GM19467 (cell line): Measurements from ENCODE around the gene ACER3.
"Not testable (repeated sequence)": the region's sequence is repeated elsewhere in the genome, so short reads cannot be mapped to it uniquely, and the experiment has no call there.

Experiments used
- ATAC-seq: cut with Tn5 transposase; IDR thresholded peaks from one replicate; pipeline ENCODE4 v1.9.1; 2021; ENCODE audit warnings: mild to moderate bottlenecking, moderate library complexity; ENCODE audit not compliant: unreplicated experiment

The ACER3 gene

GRCh38 chr11:76860539-76861475, at the start of gene ACER3:
Gene ACER3, plus strand, starts transcription at chr11:76860918. Its CDS starts 59 bp downstream, at chr11:76860977.
- peak; percentile 96 for ATAC-seq

GRCh38 chr11:76811259-76811658, 49.5 kb upstream of the ACER3 start:
- no peak for ATAC-seq

GRCh38 chr11:76814414-76814813, 46.3 kb upstream of the ACER3 start:
- no peak for ATAC-seq

- ATAC-seq = not testable (repeated sequence)
Measured at GRCh38 chr11:76815678-76816077, 45.0 kb upstream of the ACER3 start.

DNA sequence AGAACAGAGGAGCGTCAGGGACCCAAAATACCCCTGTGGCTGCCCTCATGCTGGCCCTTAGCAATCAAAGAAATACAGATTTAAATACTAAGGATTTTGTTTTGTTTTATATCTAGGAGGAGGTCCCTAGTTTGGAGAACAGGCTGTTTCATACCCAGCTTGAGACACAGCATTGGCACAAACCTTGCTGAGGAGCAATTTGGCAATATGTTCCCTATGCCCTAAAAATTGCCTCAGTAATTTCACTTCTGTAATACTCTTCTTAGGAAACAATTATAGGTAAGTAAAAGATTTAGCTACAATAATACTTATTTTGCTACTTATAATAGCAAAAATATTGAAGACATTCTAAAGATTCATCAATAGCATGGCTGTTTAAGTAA, 40.5 kb upstream of the ACER3 start:
- no peak for ATAC-seq

DNA sequence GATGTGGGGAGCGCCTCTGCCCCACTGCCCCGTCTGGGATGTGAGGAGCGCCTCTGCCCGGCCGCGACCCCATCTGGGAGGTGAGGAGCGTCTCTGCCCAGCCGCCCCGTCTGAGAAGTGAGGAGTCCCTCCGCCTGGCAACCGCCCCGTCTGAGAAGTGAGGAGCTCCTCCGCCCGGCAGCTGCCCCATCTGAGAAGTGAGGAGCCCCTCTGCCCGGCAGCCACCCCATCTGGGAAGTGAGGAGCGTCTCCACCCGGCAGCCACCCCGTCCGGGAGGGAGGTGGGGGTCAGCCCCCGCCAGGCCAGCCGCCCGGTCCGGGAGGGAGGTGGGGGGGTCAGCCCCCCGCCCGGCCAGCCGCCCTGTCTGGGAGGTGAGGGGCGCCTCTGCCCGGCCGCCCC, 39.3 kb upstream of the ACER3 start:
- ATAC-seq = not testable (repeated sequence)

GRCh38 chr11:76822406-76822805, 38.3 kb upstream of the ACER3 start:
- ATAC-seq = no peak

DNA sequence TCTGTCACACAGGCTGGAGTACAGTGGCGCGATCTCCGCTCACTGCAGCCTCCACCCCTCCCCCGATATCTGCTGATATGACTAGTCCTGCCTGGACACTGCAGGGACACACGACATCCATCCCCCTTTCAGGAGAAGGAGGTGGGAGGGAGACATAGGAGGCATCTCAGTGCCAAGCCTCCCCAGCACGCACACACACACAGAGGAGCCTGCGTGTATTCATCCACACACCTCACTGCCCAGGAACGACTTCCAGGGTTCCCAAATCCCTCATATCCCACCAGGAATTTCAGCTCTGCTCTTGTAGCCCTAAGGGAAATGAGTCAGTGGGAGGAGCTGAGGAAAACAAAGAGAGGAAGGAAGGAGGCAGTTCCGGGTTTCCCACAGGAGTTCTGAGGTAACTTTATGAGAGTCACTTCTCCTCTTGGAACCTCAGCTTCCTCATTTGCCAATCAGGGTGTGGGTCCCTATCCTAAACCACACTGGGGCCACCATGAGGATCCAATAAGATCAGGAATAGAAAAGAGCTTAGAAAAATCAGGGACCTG, 37.2 kb upstream of the ACER3 start:
- ATAC-seq = no peak

GRCh38 chr11:76824083-76824939, 36.4 kb upstream of the ACER3 start:
- no peak for ATAC-seq

DNA sequence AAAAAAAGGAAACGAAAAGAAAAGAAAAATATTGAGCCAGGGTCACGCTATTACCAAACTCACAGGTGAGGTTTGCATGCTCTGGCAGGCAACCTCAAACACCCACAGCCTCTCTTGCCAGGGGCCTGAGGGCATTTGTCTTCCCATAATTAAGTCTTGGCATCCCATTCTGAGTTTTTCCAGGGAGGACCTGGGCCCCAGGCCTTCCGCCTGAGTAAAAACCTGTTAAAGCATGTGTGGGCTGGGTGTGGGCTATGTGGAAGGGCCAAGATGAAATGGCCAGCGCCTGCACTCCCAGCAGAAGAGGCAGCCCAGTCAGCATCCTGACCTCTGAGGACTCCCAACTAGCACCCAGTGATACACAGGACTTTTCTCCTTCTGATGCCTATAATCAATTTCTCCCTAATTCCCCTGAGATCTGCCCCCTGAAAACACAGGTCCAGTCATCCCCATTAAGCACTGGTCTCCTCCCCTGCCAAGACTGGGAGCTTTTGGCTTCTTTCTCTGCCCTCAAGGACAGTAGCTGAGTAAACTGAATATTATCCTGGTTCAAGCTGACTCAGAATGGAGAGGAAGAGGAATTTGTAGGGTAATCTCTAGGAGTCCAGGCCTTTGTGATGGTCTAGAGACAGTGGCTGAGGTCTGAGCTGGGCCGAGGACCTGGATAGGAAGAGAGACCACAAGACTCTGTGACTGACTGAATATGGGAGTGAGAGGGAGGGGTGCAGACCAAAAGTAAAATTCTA, 35.6 kb upstream of the ACER3 start:
- ATAC-seq = no peak

- no peak for ATAC-seq
Measured at GRCh38 chr11:76825726-76826396, 34.9 kb upstream of the ACER3 start.

DNA sequence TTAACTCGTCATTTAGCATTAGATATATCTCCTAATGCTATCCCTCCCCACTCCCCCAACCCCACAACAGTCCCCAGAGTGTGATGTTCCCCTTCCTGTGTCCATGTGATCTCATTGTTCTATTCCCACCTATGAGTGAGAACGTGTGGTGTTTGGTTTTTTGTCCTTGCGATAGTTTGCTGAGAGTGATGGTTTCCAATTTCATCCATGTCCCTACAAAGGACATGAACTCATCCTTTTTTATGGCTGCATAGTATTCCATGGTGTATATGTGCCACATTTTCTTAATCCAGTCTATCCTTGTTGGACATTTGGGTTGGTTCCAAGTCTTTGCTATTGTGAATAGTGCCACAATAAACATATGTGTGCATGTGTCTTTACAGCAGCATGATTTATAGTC, 34.2 kb upstream of the ACER3 start:
- ATAC-seq = not testable (repeated sequence)

GRCh38 chr11:76827005-76827404, 33.7 kb upstream of the ACER3 start:
- not testable (repeated sequence) for ATAC-seq

- no peak for ATAC-seq
Measured at GRCh38 chr11:76830639-76831327, 29.9 kb upstream of the ACER3 start.

DNA sequence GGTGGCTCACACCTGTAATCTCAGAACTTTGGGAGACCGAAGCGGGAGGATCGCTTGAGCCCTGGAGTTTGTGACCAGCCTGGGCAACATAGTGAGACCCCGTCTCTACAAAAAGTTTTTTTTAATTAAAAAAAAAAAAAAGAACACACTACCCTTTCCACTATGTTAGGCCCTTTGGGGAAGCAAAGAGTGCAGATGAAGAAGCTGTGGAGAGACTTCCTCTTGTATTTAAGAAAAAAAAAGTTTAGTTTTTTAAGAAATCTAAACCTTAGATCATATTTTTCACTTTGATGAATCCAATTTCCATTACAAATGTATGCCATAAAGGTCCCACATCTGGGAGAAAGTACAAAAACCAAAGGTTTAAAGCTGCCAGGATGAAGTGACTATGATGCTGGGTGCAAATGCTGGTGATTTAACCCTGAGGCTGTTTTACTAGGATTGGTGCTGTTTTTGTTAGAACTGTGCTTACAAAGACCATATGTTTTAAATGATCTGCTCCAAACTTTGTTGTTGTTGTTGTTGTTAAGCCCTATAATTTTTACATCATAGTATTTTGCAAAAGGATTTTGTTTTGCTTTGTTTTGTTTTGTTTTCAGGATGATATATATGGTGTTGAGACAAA, 28.9 kb upstream of the ACER3 start:
- ATAC-seq = no peak

DNA sequence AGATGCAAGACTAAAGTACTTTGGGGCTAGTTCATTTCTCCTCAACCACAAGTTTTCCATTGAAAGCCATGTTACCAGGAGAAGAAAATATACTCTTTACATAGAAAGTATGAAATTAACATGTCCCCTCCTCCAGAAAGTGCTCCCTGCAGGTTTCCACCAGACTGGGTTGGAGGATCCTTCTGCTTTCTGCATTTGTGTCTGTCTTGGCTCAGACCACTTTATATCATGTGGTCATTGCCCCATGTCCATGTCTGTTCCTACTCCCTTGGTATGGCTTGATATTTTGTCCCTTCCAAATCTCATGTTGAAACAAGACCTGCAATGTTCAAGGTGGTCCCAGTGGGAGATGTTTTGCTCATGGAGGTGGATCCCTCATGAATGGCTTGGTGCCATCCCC, 28.4 kb upstream of the ACER3 start:
- no peak for ATAC-seq

DNA sequence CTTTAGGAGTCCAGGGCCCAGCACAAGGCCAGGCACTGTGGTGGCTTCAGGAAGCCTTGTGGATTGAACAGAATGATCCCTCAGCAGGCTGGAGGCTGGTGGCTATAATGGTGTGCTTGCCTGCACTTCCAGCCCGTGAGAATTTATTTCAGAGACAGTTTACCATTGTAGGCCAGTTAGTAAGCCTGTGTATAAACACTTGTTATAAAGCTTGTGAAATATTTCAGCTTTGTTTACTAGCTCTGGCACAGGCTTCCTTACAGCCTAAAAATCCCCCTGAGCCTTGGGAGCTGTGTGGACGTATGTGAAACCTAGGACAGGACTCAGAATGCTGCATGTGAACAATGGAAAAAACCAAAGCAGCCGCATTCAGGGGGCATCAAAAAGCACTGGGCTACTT, 26.6 kb upstream of the ACER3 start:
- ATAC-seq = no peak

DNA sequence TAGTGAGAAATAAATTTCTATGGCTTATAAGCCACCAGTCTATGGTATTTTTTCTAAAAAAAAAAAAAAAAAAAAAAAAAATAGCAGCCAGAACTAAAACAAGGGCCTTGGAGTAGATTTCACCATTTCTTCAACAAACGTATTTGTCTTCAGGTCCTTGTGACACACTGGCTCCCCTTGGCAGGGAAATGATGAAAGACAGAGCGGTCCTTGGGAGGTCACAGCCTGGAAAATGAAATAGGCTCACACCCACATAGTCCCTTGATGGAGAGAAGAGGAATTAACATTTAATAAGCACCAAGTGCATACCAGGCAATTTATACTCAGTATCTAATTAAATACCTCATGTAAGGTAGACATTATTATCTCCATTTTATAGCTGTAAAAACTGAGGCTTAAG, 25.7 kb upstream of the ACER3 start:
- ATAC-seq = no peak

DNA sequence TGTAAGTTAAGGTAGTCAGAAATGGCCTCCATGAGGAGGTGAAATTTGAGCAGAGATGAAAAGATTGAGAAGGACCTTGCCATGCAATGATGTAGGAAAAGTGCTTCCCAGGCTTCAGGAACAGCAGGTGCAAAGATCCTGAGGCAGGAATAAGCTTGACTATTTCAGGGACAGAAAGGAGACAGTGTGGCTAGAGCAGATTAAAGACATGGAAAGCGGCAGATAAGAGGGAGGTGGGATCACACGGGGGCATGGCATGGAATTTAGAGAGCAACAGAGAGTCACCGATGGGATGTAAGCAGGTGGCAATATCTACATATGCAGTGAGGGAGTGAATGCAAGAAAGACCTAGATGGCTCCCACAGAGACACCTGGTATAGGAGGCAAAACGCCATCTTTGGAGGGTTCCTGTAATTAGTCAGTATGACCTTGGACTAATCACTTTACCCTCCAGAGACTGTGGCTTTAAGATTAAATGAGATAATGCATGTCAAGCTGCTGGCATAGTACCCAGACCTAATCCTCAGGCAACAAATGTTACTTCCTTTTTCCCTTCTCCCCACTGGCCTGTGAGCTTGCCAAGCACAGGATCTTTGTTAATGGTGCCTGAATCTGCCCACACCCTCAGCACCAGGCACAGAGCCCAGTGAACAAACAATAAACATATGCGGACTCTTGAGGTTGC, 24.6 kb upstream of the ACER3 start:
- no peak for ATAC-seq
